OCI-LY3 (cell line): ENCODE measurements around the gene FAM107B.

ENCODE experiments used
- H2AFZ ChIP-seq: fragments of 200-600, 300-600 bp; shearing (Covaris generic); 2 replicates; pipeline ENCODE4 v1.6.0; 2014; ENCODE audit warnings: antibody characterized with exemption, low read depth, low read length
- H3K27ac ChIP-seq: fragments of 200-600, 300-600 bp; sonication (generic); 2 replicates; pipeline ENCODE4 v1.5.1; 2014; ENCODE audit warnings: mild to moderate bottlenecking, low read length, moderate library complexity, mixed read lengths
- H3K27me3 ChIP-seq: fragments of 200-600, 300-600 bp; sonication (generic); 2 replicates; pipeline ENCODE4 v1.6.1; 2014; ENCODE audit warnings: low read depth, low read length, mixed read lengths
- H3K36me3 ChIP-seq: fragments of 200-600, 300-600 bp; sonication (generic); replicated peaks from 2 replicates; pipeline ENCODE3; 2014; ENCODE audit warnings: low read depth, low read length, mixed read lengths
- H3K4me1 ChIP-seq: fragments of 300-600, 200-600 bp; sonication (generic); 2 replicates; pipeline ENCODE4 v1.6.1; 2014; ENCODE audit warnings: low read length, mixed read lengths
- H3K4me2 ChIP-seq: fragments of 200-600, 300-600 bp; sonication (generic); 2 replicates; pipeline ENCODE4 v1.6.1; 2014; ENCODE audit warnings: low read length, mixed read lengths
- H3K4me3 ChIP-seq: fragments of 300-600, 200-600 bp; sonication (generic); 2 replicates; pipeline ENCODE4 v1.5.1; 2014; ENCODE audit warnings: antibody characterized with exemption, mild to moderate bottlenecking, low read length, moderate library complexity
- H3K79me2 ChIP-seq: fragments of 300-600, 200-600 bp; shearing (Covaris generic); 2 replicates; pipeline ENCODE4 v1.6.1; 2014; ENCODE audit warnings: mild to moderate bottlenecking, low read length, mixed read lengths
- H3K9ac ChIP-seq: fragments of 300-600, 200-600 bp; shearing (Covaris generic); 2 replicates; pipeline ENCODE4 v1.6.0; 2014; ENCODE audit warnings: mild to moderate bottlenecking, low read length, moderate library complexity
- H3K9me3 ChIP-seq: fragments of 200-600, 300-600 bp; shearing (Covaris generic); 2 replicates; pipeline ENCODE4 v1.6.1; 2014; ENCODE audit warnings: low read length, mixed read lengths; ENCODE audit not compliant: insufficient read depth
- H4K20me1 ChIP-seq: fragments of 200-600, 300-600 bp; sonication (generic); 2 replicates; pipeline ENCODE4 v1.6.1; 2016; ENCODE audit warnings: low read length, mixed read lengths; ENCODE audit not compliant: insufficient read depth
- EZH2phosphoT487 ChIP-seq: fragments of 200-600 bp; shearing (Covaris generic); IDR thresholded peaks from 2 replicates; pipeline ENCODE4 v1.6.1; 2018; ENCODE audit warnings: antibody characterized with exemption, mixed run types, low read depth
- TF ChIP-seq, protein P1 (sequence below): fragments of 200-600, 300-600 bp; sonication (generic); IDR thresholded peaks from 2 replicates; pipeline ENCODE4 v1.5.1; 2014; ENCODE audit warnings: antibody characterized with exemption, low read length, low read depth

FAM107B gene

DNA sequence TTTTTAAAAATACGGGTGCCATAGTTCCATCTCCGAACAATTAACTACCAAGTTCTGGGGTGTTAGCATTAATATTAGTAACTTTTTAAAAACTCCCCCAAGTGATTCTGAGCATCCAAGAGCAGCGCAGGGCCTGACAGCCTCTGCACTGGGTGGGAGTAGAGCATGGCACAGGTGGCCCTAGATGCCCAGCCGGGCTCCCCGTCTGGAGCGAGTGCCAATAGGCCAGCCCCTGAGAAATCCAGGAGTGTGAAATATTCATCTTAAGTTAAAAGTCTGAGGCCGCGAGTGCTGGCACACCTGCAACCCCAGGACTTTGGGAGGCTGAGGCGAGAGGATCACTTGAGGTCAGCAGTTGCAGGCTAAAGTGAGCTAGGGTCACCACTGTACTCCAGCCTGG lies 16.2 kb downstream of the FAM107B start:
- Histone ChIP-seq H3K9me3 (no peaks in the 10 kb centered on the region), H4K20me1 (no peaks in the 10 kb centered on the region), H3K36me3 (no peaks in the 10 kb centered on the region), H3K79me2 (no peaks in the 10 kb centered on the region), H3K4me2 (no peak overlapping the region), H3K4me1 (peaks cover 31% of the 10 kb centered on the region), H3K27me3 (no peaks in the 10 kb centered on the region), H3K4me3 (no peak overlapping the region), H3K9ac (no peak overlapping the region), H3K27ac (no peak overlapping the region), H2AFZ (no peak overlapping the region)
- no peak for TF ChIP-seq EZH2phosphoT487
- TF ChIP-seq, protein P1, sequence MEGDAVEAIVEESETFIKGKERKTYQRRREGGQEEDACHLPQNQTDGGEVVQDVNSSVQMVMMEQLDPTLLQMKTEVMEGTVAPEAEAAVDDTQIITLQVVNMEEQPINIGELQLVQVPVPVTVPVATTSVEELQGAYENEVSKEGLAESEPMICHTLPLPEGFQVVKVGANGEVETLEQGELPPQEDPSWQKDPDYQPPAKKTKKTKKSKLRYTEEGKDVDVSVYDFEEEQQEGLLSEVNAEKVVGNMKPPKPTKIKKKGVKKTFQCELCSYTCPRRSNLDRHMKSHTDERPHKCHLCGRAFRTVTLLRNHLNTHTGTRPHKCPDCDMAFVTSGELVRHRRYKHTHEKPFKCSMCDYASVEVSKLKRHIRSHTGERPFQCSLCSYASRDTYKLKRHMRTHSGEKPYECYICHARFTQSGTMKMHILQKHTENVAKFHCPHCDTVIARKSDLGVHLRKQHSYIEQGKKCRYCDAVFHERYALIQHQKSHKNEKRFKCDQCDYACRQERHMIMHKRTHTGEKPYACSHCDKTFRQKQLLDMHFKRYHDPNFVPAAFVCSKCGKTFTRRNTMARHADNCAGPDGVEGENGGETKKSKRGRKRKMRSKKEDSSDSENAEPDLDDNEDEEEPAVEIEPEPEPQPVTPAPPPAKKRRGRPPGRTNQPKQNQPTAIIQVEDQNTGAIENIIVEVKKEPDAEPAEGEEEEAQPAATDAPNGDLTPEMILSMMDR, result no peak

DNA sequence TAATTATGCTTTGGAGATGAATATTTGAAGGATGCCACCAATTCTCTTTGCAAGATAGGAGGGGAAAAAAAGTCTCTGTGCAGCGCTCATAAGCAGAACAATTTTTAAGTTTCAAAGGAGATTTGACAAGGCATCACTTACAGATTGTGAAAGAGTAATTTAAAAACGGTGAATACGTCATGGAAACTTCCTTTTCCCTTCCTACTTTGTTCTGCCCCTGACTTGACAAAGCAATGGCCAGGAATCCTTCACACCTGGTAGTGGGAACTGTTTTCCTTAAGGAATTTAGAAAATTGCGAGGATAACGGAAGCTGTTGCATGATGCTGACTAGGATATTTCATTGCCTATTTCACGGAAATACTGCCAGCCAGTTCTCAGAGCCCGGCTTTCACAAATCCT lies 16.7 kb downstream of the FAM107B start:
- Histone ChIP-seq H3K36me3 (no peaks in the 10 kb centered on the region), H3K4me2 (peak overlapping the region; percentile 37), H3K27me3 (no peaks in the 10 kb centered on the region), H3K27ac (no peak overlapping the region), H3K9me3 (no peaks in the 10 kb centered on the region), H3K4me1 (peaks cover 31% of the 10 kb centered on the region), H3K4me3 (no peak overlapping the region), H2AFZ (peak overlapping the region; percentile 47; the same call in 1 of the 2 replicates), H3K79me2 (no peaks in the 10 kb centered on the region), H4K20me1 (no peaks in the 10 kb centered on the region), H3K9ac (no peak overlapping the region)
- TF ChIP-seq, protein P1, result no peak
- no peak for TF ChIP-seq EZH2phosphoT487

DNA sequence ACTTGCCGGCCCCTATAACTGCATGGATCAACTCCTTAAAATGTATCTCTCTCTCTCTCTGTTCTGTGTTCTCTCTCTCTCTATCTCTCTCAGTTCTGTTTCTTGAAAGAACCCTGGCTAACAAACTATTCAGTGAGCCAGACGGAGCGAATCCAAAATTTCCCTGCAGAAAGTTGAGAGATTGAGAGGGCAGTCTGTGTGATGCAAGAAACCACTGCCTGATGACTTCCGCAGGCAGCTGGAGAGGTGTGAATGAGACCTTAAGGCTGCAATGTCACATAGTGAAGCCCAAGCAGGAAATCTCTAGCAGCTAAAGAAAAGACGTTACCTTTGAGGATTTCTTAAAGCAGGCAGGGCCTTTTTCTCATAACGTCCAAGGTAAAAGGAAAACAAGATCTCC lies 17.3 kb downstream of the FAM107B start:
- Histone ChIP-seq H3K27ac (no peak overlapping the region), H3K79me2 (no peaks in the 10 kb centered on the region), H3K9me3 (no peaks in the 10 kb centered on the region), H2AFZ (peak overlapping the region; percentile 47), H3K4me2 (peak overlapping the region; percentile 37), H3K9ac (no peak overlapping the region), H4K20me1 (no peaks in the 10 kb centered on the region), H3K27me3 (no peaks in the 10 kb centered on the region), H3K4me3 (no peak overlapping the region), H3K4me1 (peaks cover 32% of the 10 kb centered on the region), H3K36me3 (no peaks in the 10 kb centered on the region)
- TF ChIP-seq, protein P1, result no peak
- no peak for TF ChIP-seq EZH2phosphoT487

DNA sequence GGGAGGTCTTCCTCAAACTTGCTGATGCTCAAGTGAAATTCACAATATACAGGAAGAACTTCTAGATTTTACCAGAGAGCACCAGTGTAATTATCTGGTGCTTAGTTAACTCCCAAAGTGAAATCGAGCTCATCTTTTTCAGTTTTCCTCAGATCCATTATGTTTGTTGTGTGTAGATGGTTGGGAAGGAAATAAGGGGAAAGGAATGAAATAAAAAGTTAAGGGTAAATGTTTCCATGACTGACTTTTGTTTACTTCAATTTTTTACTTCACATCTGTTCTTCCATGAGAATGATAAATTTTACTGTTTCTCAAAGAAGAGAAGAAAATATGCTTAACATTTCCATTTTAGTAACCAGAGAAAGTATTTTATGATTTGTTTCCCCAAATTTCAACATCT lies 21.3 kb downstream of the FAM107B start:
- Histone ChIP-seq H3K9me3 (no peaks in the 10 kb centered on the region), H3K9ac (no peak overlapping the region), H3K36me3 (no peaks in the 10 kb centered on the region), H3K4me3 (no peak overlapping the region), H3K79me2 (no peaks in the 10 kb centered on the region), H2AFZ (no peak overlapping the region), H3K4me2 (no peak overlapping the region), H3K4me1 (peaks cover 52% of the 10 kb centered on the region), H3K27ac (no peak overlapping the region), H3K27me3 (no peaks in the 10 kb centered on the region), H4K20me1 (no peaks in the 10 kb centered on the region)
- TF ChIP-seq, protein P1, result no peak
- no peak for TF ChIP-seq EZH2phosphoT487
